Renal pelvis (tissue), 4 donors: ENCODE measurements around the gene NPAS3. TPM values are rescaled to one million over a fixed set of nuclear protein-coding genes. Genes with fewer than 3 reads are reported as not detected.

Experiments
- DNase-seq: peaks from one replicate; pipeline ENCODE4 v3.0.0-alpha.2; 2013
- polyA plus RNA-seq, 3 donors: library from polyadenylated mRNA; unstranded; fragments of 120-200 nt; gene quantifications; one replicate each; pipeline ENCODE4 v1.2.1, GENCODE V29; 2013; ENCODE audit not compliant: insufficient read length in 3 of 3

Gene NPAS3
- polyA plus RNA-seq, 3 donors: 8.7 to 9.6 (median 9.0) TPM

GRCh38 chr14:33792720-33793368 lies 854.2 kb downstream of the NPAS3 start:
- peak; percentile 85 for DNase-seq

GRCh38 chr14:33793398-33794110 lies 854.9 kb downstream of the NPAS3 start:
- no peak for DNase-seq

- no peak for DNase-seq
These were observed 856.2 kb downstream of the NPAS3 start for GRCh38 chr14:33794791-33795305.

- DNase-seq: no peak
These were observed 857.7 kb downstream of the NPAS3 start for GRCh38 chr14:33796356-33796755.

GRCh38 chr14:33799705-33800570 lies 861.3 kb downstream of the NPAS3 start:
- no peak for DNase-seq

- no peak for DNase-seq
These were observed 862.1 kb downstream of the NPAS3 start for GRCh38 chr14:33800735-33801163.

GRCh38 chr14:33802737-33803136 lies 864.1 kb downstream of the NPAS3 start:
- DNase-seq: no peak

- DNase-seq: no peak
These were observed 866.9 kb downstream of the NPAS3 start for GRCh38 chr14:33805593-33805992.

- no peak for DNase-seq
These were observed 868.2 kb downstream of the NPAS3 start for GRCh38 chr14:33806905-33807304.

GRCh38 chr14:33808187-33808586 lies 869.5 kb downstream of the NPAS3 start:
- no peak for DNase-seq

- no peak for DNase-seq
These were observed 870.8 kb downstream of the NPAS3 start for GRCh38 chr14:33809396-33809981.

- no peak for DNase-seq
These were observed 871.6 kb downstream of the NPAS3 start for GRCh38 chr14:33810308-33810707.

GRCh38 chr14:33811721-33812120 lies 873.0 kb downstream of the NPAS3 start:
- no peak for DNase-seq

- no peak for DNase-seq
These were observed 873.5 kb downstream of the NPAS3 start for GRCh38 chr14:33812181-33812580.

GRCh38 chr14:33812601-33813000 lies 873.9 kb downstream of the NPAS3 start:
- DNase-seq: no peak

GRCh38 chr14:33814010-33814409 lies 875.3 kb downstream of the NPAS3 start:
- DNase-seq: no peak

- no peak for DNase-seq
These were observed 895.2 kb downstream of the NPAS3 start for GRCh38 chr14:33833706-33834465.

GRCh38 chr14:33834466-33835260 lies 896.0 kb downstream of the NPAS3 start:
- no peak for DNase-seq

- DNase-seq: no peak
These were observed 896.6 kb downstream of the NPAS3 start for GRCh38 chr14:33835261-33835655.

- no peak for DNase-seq
These were observed 897.0 kb downstream of the NPAS3 start for GRCh38 chr14:33835677-33836076.
